Activated CD4-positive, CD25-positive, alpha-beta regulatory T cell (primary cell): ENCODE results near the gene SLC38A2.

Source experiments
- DNase-seq, 4 experiments: peaks; one replicate each; lab custom pipeline; 2025; lab: John Stamatoyannopoulos, UW

Gene SLC38A2

DNA sequence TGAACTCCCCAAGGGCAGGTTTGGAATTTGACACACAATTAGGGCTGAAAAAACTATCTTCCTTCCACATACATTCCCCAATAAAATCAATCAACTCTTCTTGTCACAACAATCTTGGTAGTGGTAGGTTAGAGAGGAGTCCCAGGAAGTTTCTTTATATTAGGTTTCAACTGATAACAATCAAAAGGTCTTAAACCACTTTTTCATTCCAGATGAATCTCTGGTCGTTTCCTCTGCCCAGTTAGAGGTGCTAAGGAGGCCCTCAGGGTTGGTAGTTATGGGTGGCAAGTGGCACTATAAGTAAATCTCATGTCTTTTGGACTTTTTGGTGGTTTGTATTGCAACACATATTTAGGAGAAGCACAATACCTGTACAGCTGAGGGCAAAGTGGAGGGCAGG is 1.7 kb upstream of the SLC38A2 start:
- DNase-seq = no peak

DNA sequence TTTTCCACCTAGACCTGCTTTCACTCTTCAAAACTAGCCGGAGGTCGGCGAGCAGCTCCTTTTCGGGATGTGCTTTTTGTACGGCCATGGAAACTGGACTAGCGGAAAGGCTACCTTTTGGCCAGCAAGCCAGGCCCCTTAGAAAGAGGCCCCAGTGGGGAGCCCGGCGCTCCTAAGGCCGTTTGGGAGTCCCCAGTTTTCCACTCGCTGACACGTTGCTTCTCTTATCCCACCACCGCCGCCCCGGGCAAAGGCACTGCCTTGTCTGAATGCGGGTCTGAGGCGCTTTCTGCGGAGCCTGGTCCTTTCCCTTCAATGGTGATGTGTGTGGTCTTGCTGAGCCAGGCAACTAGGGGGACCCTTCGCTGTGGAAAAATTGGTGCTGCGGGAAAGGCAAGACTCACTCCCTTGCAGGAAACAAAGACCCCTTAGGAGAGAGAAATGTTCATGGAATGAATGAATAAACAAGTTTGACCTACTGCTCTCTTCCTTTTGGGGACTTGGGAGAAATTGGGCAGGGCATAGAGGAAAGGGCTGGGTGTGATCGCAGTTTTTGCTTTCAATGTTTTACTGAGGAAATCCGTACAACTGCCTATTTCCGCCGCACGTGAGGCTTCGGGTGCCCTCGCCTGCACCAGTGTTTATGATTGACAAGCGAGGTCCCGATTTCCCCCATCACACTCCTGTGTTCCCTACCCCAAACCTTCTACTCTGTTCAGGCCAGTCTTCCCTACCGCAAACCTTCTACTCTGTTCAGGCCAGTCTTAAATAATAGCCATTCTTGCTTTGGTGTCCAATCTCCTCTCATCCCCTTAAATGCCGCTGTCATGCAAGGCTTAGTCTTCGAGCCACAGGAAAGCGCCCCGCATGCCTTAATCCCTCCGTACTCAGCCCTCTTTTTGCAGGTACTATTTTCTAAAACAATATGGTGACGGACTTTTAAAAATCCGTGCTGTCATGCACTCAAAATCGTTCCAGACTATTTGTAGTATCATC is 1.0 kb upstream of the SLC38A2 start:
- peak in 3 of 4 experiments; percentile 8 to 18 (median 10) for DNase-seq

DNA sequence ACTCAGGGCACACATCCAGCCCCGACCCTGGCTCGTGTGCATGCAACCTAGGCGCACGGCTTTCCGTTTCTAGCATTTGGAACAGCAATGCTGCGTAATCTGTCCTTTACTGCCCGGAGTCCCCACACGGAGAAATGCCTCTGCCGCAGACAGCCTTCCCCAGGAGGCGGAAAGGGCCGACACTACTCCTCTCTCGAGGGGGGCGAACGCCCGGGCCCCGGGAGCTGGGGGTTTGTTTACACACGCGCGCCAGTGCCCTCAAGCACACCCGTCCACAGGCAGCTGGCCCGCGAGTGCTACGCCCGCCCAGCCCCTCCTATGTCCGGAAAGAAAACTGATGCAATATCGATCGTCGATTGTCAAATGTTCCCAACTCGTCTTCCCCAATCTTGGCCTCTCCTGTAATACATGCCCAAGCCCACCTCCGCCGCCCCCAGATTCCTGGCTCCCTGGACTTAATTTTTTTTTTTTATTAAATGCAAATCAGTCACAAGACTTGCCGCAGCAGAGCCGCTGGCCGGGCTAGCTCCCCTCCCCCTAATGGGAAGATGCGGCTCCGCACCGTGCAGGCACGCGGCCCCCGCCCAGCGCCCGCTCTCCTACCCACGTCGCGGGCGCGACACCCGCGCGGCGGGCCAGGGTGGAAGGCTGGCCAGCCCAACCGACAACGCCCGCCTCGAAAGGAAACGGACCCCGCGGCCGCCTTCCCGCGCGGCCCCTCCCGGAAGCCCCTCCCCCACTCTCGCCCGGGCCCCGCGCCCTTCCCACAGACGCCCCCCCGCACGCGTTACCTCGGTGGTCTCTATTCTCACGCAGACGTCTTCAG is 642 bp downstream of the SLC38A2 start:
- DNase-seq = peak; percentile 21 to 61 (median 44)

DNA sequence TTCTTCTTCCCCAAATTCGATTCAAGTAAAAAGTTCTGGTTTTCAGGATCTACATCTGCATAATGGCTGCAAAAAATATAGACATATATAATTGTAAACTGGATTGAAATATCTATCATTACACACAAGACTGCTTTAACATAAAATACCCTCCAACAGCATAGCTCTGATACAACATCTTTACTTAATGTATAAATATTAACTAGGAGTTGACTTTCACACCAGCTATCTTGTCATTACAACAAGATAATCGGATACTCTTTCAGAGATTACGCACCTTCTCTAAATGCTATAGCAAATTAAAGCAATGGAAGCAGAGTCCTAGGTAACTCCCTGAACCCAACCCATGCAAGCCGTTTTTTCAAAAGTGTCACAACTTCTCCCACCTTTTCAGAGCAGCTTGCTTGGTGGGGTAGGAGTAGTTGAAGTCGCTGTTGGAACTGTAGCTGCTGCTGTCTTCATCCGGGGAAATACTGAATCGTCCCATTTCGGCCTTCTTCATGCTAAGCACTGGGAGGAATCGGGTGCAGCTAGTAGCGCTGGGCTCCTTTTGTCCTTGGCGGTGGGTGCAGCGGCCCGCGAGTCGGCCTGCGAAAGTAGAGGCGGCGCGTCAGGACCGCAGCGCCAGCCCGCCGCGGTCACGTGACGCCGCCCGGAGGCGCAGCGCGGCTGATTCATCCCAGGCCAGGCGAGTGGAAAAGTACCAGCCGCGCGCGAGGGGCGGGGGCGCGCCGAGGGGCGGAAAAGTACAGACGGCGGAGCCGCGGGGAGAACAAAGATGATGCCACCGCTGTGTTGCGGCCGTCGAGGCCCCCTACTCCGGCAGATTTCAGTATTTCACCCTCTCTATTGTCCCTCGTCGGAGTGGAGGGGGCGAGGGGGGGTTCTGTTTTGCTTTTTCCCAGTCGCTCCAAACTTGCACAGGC is 1.5 kb downstream of the SLC38A2 start:
- peak; percentile 81 to 89 (median 83) for DNase-seq

DNA sequence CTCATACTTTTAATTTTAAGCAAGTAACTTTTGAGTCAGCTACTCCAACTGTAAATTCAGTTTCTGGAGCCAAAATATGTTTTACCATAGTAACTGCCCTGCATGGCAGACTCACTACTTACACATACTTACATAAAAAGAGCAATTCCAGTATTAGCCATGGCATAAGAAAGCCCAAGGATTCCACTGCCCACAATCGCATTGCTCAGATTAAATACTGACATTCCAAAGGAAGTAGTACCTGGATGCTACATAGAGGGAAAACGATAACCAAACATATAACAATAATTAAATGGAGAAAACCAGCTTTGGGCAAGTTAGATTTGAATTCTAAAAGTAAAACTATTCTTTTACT is 2.2 kb downstream of the SLC38A2 start:
- no peak for DNase-seq

DNA sequence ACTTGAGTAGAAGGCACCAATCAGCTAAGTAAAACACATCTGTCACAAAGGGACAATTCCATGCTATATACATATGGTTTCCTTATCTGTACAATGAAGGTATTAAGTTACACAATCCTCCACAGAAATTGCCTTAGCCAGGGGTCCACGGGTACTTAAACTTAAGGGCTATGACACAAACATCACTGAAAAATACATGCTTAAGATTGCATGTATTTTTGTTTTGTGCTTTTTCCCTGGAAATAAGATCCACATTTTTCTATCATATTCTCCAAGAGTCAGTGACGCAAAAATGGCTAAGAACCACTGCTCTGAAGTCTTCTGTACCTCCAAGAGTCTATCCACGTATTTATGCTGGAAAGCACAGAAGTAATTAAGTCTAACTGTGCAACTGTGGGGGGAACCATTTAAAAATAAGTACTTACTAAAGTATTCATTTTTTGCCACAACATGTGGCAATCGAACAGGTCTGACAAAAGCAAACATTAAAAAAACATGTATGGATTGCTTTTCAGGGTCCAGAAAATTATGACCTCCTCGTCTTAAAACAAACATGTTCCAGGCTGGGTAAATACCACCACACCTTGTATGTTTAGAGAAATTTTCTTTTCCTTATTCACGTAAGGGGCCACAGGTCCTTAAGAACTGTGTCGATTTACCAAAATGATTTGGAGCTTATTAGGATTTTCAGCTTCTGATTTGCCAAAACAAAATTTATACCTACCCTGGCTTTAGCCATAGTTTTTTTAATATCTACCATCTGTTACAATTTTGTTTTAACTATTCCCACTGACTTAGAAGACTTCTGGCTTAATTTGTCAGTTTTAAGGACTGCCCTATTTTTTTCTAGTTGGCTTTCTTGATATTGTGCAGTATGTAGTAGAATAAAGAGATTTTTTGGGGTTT is 2.8 kb downstream of the SLC38A2 start:
- DNase-seq = no peak

DNA sequence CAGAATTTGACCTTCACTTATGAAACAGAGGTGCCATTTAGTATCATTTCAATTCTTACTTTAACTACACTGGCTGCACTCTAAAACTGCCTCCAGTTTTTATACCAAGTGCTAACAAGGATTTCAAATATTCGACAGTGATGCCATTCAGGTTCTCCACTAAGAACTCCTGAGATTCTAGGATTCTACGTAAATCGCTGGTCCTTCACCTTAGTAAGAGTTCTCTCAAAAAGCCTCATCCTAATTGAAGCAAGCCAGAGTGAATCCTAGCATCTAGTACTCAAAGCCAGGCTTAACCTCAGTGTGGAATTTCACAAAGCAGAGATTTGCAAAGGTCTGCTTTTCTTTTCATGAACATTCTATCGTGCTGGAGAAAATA is 3.5 kb downstream of the SLC38A2 start:
- no peak for DNase-seq

DNA sequence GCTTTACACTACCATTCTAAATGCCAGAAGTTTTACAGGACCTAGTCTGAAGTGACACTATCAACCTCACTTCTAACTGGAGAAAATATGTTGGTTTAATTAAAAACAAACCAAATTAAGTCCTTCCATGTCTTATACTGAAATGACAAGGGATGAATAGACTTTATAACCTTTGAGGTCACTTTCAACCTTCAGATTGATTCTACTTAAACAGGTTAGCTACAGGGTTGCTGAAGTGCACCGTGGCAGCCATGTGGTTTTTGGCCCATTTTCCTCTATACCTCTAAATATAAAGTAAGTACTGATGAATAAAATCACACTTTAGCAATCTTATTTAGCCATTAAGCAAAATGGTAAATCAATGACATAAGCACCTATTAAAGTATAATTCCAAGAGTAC is 3.9 kb downstream of the SLC38A2 start:
- no peak for DNase-seq

DNA sequence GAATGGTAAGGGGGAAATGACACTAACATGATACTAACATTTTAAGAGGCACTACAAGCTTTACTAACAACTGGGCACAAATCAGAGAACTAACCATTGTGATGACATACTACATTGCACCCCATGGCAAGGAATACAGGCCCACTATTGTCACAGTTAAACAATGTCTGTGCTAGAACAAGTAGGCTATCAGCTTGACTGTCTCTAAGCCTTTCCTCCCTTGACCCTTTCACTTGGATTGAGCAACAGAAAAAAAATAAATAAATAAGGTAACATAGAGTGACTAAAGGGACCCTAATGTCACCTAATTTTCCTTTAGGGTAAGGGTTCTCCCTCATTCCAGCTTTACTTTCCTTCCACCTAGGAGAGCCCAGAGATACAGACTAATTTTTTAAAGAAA is 4.4 kb downstream of the SLC38A2 start:
- DNase-seq = no peak

DNA sequence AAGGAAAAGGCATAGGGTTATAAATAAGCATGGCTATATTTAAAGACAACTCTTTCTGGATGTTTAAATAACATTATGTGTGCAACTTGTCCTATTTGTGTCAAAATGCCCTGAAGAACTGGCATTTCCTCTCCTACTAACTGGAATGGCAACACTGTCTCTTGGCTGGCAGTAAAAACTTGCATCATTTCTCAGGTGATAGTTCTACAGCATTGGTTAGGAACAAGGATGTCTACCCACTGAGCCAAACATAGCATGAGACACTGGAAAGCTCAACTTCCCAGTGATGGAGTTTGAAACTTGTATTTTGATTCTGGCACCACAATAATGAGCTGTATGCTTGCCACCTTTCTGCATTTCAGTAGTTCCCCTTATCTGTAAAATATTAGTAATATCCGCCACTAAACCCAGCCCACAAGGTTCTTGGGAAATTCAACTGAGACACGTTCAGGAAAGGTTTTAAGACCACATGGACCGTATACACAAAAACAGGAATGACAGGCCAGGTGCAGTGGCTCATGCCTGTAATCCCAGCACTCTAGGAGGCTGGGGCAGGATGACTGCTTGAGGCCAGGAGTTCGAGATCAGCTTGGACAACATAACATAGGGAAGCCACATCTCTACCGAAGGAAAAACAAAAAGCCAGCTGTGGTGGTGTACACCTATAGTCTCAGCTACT is 5.1 kb downstream of the SLC38A2 start:
- no peak for DNase-seq

DNA sequence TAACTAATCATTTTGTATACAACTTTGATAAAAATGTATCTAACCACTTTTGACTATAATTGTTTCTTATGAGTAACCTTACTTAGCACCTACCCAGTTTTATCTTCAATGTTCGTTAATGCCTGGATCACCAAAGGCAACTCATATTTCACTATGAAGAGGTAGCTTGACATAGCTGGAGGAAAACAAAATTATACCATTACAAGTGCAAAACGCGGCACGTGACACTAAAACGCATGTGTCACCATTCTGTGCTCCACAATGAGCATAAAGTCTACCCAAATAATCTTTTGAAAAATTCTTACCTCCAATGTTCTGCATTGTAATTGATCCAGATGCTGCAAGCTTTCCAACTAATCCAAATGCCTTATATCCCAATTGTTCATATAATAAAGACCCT is 5.8 kb downstream of the SLC38A2 start:
- DNase-seq = no peak

DNA sequence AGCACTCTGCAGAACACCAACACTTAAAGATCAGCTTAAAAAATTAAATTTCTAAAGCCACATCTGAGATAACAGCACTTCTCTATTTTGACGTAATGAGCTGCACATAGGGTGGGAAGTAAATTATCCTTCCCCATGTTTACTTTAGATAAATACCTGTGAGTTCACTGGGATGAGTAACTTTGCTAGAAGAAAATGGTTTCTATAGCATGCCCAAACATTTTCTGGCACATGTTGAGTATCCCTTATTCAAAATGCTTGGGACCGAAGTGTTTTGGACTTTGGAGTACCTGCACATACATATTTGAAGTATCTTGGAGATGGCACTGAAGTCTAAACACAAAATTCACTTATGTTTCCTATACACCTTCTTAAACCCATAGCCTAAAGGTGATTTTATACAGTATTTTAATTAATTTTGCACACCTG is 6.6 kb downstream of the SLC38A2 start:
- no peak for DNase-seq

DNA sequence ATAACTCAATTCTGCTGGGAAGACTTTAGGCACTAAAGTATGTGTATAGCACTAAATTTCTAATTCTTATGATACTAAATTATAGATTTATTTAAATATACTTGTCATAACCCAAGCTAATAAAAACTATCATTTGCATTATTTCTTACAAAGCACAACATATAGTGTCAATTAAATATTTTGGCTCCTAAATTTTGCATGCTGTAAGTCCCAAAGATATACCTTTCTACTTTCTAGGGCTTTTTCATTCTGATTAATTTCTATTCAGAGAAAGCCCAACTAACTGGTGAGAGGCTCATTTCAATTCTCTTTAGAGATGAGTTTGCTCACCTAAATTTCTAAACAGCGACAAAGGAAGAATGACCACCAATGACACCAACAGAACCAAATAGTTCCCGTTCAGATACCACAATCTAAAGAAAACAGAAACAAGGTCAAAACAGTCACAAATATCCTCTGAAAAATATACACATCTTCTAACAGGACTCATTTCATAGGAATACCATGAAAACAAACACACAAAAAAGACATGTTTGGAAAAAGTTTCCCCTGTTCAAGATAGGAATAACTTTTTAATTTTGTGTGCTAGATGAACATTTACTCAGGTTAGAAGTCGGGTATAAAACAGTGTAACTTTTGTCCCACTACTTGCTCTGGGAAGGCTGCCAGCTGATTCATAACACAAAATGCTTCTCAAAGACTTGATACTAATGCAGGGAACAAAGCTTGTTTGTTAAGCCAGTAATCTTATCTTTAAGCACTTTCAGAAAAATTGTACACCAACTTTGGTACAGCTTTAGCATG is 7.6 kb downstream of the SLC38A2 start:
- DNase-seq = no peak

DNA sequence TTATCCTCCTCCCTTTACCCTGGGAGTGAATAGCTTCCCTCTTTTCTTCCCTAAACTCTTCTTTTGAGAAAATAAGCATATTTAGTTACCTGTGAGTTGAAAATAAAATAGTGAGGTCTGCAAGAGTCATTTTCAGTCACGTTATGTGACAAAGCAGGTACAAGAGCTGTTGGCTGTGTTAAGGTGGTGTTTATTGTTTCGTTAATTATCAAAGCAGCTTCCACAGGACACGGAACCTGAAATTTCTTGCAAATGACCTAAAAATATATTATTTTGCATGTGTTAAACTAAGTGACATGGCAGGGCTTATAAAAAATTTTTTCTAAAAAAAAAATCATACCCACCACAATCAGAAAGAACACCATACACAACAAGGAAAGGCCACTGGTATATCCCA is 8.3 kb downstream of the SLC38A2 start:
- no peak for DNase-seq

DNA sequence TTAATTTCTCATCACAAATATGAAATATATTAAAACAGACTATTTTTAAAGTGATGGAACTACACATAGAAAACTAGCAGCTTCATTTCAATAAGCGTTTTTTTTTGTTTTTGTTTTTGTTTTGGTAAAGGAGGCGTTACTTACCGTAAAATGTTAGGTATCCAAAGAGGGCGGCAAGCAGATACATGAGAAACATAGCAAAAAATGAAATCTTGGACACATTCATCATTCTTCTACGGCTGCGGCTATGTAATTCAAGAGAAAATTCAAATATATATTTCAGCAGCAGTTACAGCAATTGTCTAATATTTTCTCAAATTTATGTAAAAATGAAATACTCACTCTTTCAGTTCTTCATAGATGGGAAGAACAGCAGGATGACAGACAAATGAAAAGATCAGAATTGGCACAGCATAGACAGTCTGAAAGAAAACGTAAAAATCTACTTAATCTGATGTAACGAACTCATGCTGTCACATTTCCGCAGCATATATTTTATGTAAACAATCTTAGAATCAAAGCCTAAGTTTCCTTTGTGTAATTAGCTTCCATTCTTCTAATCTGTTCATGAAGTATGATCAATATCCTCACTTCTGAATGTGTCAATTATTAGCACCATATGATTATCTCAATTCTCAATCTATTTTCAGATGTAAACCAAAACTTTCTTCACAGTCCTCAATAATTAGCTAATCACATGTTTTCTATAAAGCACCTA is 8.8 kb downstream of the SLC38A2 start:
- DNase-seq = no peak

DNA sequence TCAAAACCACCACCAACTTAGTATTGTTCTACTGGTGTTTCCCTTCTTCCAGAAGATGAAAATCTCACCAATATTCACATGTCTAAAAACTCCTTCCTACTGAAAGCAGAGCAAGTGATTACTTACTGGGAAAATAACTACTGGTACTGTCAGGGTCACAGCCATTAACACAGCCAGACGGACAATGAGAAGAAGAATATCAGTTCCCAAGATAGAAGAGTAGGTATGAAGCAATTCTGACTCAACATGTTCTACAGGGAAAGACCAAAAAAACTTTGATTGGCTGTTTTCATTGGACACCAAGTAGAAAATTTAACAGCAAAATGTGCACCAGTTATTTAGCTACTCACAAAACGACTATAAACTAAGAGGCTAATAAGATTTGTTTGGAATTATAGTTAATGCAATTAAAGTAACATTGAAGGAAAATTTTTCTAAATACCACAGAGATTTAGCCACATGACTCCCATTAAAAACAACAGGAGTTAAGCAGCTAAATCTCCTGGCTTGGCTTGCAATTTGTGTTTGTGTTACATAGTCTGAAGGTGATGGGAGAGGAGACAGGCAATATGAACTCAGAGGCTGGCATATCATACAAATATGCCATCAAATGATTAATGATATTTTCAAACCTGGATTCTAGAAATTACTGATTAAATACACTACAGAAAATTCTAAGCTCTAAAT is 9.5 kb downstream of the SLC38A2 start:
- DNase-seq = no peak

DNA sequence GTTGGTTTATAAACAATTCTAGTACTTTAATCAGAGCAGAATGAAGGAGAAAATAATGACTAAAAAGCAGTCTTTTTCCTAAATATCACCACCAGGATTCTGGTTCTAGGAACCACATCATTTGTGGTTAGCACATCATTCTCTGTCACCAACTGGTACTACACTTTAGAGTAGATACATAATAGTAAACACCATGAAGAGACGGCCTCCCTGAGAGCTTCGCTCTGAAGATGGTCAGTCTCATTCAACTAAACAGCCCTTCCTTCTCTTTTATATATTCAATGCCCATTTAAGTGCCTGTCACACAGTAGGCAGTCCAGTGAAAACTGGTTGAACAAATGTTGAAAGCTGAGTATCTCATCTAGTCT is 10.9 kb downstream of the SLC38A2 start:
- DNase-seq = no peak
